Vagina (tissue), 2 donors: ENCODE data around the gene PLEKHG1.

Source experiments
- POLR2AphosphoS5 ChIP-seq, 2 donors: sonication (generic); formaldehyde crosslinking; IDR thresholded peaks; one replicate each; pipeline ENCODE4 v1.9.0; 2017; ENCODE audit warnings: antibody characterized with exemption in 2 of 2, mild to moderate bottlenecking in 2 of 2, low read depth in 1 of 2; ENCODE audit not compliant: insufficient read depth in 1 of 2
- TF ChIP-seq, protein P1 (sequence below), 3 experiments: fragments of 450-650 bp in 2 of 3; fragments of 200-600 bp in 1 of 3; sonication (generic) in 1 of 3; IDR thresholded peaks; one replicate each; pipeline ENCODE4 v1.5.1; 2017 to 2019; ENCODE audit warnings: antibody characterized with exemption in 3 of 3, mild to moderate bottlenecking in 2 of 3, moderate library complexity in 2 of 3

DNA sequence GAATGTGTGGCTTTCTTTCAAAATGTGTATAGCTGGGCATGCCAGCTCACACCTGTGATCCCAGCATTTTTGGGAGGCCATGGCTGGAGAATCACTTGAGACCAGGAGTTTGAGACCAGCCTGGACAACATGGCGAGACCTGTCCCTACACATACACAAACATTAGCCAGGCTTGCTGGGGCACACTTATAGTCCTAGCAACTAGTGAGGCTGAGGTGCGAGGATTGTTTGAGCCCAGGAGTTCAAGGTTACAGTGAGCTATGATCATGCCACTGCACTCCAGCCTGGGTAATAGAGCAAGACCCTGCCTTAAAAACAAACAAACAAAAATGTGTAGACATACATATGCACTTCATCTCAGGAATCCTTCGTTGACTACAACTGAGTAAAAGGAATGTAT is 31.1 kb upstream of the PLEKHG1 start:
- TF ChIP-seq, protein P1, sequence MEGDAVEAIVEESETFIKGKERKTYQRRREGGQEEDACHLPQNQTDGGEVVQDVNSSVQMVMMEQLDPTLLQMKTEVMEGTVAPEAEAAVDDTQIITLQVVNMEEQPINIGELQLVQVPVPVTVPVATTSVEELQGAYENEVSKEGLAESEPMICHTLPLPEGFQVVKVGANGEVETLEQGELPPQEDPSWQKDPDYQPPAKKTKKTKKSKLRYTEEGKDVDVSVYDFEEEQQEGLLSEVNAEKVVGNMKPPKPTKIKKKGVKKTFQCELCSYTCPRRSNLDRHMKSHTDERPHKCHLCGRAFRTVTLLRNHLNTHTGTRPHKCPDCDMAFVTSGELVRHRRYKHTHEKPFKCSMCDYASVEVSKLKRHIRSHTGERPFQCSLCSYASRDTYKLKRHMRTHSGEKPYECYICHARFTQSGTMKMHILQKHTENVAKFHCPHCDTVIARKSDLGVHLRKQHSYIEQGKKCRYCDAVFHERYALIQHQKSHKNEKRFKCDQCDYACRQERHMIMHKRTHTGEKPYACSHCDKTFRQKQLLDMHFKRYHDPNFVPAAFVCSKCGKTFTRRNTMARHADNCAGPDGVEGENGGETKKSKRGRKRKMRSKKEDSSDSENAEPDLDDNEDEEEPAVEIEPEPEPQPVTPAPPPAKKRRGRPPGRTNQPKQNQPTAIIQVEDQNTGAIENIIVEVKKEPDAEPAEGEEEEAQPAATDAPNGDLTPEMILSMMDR (IDR thresholded peaks at IDR 0.05) = no peak
- TF ChIP-seq POLR2AphosphoS5 (IDR thresholded peaks at IDR 0.05; ENCODE audit: insufficient read depth in 1 of 2, low read depth in 1 of 2) = no peak
